Esophagus squamous epithelium (tissue), 4 donors: Measurements from ENCODE around the gene MAB21L1.

Experiments used
- CTCF ChIP-seq, 6 experiments: fragments of 450-650 bp in 4 of 6; fragments of 200-600 bp in 2 of 6; sonication (generic) in 2 of 6; IDR thresholded peaks; one replicate each; pipeline ENCODE4 v1.5.1; 2016 to 2019; ENCODE audit warnings: antibody characterized with exemption in 6 of 6, mild to moderate bottlenecking in 4 of 6, moderate library complexity in 4 of 6
- POLR2A ChIP-seq, 4 donors: fragments of 450-650 bp; IDR thresholded peaks; one replicate each; pipeline ENCODE4 v1.6.1; 2017; ENCODE audit warnings: antibody characterized with exemption in 4 of 4, mild to moderate bottlenecking in 4 of 4, moderate library complexity in 3 of 4

- TF ChIP-seq POLR2A (IDR thresholded peaks at IDR 0.05) (no peak), CTCF (IDR thresholded peaks at IDR 0.05) (no peak)
Observed at GRCh38 chr13:35514061-35514477, 37.6 kb upstream of the MAB21L1 start.
